ENCODE measurements around the gene DES.

- no peak for TF ChIP-seq TAF1 (IDR thresholded peaks at IDR 0.05; ENCODE audit: borderline replicate concordance, insufficient read depth, low read length)
- TF ChIP-seq POLR2AphosphoS5 (IDR thresholded peaks at IDR 0.05; ENCODE audit: low read depth, low read length), result no peak
- TF ChIP-seq FOXP2 (optimal IDR thresholded peaks at IDR 0.05; ENCODE audit: borderline replicate concordance, extremely low read depth, extremely low read length, insufficient read depth), result no peak
- TF ChIP-seq, protein P1, sequence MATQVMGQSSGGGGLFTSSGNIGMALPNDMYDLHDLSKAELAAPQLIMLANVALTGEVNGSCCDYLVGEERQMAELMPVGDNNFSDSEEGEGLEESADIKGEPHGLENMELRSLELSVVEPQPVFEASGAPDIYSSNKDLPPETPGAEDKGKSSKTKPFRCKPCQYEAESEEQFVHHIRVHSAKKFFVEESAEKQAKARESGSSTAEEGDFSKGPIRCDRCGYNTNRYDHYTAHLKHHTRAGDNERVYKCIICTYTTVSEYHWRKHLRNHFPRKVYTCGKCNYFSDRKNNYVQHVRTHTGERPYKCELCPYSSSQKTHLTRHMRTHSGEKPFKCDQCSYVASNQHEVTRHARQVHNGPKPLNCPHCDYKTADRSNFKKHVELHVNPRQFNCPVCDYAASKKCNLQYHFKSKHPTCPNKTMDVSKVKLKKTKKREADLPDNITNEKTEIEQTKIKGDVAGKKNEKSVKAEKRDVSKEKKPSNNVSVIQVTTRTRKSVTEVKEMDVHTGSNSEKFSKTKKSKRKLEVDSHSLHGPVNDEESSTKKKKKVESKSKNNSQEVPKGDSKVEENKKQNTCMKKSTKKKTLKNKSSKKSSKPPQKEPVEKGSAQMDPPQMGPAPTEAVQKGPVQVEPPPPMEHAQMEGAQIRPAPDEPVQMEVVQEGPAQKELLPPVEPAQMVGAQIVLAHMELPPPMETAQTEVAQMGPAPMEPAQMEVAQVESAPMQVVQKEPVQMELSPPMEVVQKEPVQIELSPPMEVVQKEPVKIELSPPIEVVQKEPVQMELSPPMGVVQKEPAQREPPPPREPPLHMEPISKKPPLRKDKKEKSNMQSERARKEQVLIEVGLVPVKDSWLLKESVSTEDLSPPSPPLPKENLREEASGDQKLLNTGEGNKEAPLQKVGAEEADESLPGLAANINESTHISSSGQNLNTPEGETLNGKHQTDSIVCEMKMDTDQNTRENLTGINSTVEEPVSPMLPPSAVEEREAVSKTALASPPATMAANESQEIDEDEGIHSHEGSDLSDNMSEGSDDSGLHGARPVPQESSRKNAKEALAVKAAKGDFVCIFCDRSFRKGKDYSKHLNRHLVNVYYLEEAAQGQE (IDR thresholded peaks at IDR 0.05; ENCODE audit: insufficient read depth in 1 of 2, low read depth in 2 of 2, low read length in 2 of 2), result no peak
- no peak for TF ChIP-seq SIN3A (IDR thresholded peaks at IDR 0.05; ENCODE audit: borderline replicate concordance, insufficient read depth, low read length)
These were observed 28.5 kb downstream of the DES start for GRCh38 chr2:219446689-219447088.

Data from PFSK-1 (cell line).